GM12878 (cell line): ENCODE results near the gene TRAF3. TPM values are rescaled to one million over a fixed set of nuclear protein-coding genes. Genes with fewer than 3 reads are reported as not detected.

Experiments used
- ASH2L ChIP-seq: fragments of 300-600, 200-600 bp; sonication (generic); IDR thresholded peaks from 2 replicates; pipeline ENCODE4 v1.6.1; 2017; ENCODE audit warnings: low read depth, mild to moderate bottlenecking, borderline replicate concordance
- CBFB ChIP-seq: IDR thresholded peaks from 2 replicates; pipeline ENCODE4 v1.6.1; 2016; ENCODE audit warnings: antibody characterized with exemption, low read depth
- CREM ChIP-seq: IDR thresholded peaks from 2 replicates; pipeline ENCODE4 v1.6.1; 2014; ENCODE audit warnings: antibody characterized with exemption, low read depth
- EGR1 ChIP-seq, 2 experiments: IDR thresholded peaks; 1 replicate in 1 of 2; 2 replicates in 1 of 2; pipeline ENCODE4 v1.6.1; 2011 to 2012; ENCODE audit warnings: low read depth in 2 of 2, low read length in 2 of 2, borderline replicate concordance in 1 of 2, mild to moderate bottlenecking in 1 of 2, moderate library complexity in 1 of 2
- FOXM1 ChIP-seq: IDR thresholded peaks from 2 replicates; pipeline ENCODE4 v1.6.1; 2012; ENCODE audit warnings: low read depth, mild to moderate bottlenecking, inconsistent platforms, low read length, moderate library complexity
- GATAD2B ChIP-seq: fragments of 450-650 bp; conservative IDR thresholded peaks from 2 replicates; pipeline ENCODE4 v1.6.1; 2017; ENCODE audit warnings: low read depth, mild to moderate bottlenecking, moderate library complexity
- IKZF2 ChIP-seq, 2 experiments: fragments of 450-650 bp; IDR thresholded peaks; 2 replicates each; pipeline ENCODE4 v1.6.1; 2017; ENCODE audit warnings: mild to moderate bottlenecking in 2 of 2, moderate library complexity in 2 of 2
- IRF5 ChIP-seq: fragments of 450-650 bp; IDR thresholded peaks from 2 replicates; pipeline ENCODE4 v1.6.1; 2017; ENCODE audit warnings: borderline replicate concordance
- JUND ChIP-seq: IDR thresholded peaks from 2 replicates; pipeline ENCODE4 v1.6.1; 2012; ENCODE audit warnings: low read depth, mild to moderate bottlenecking, low read length, improper control_type of control experiment, moderate library complexity
- KAT2A ChIP-seq: conservative IDR thresholded peaks from 2 replicates; pipeline ENCODE4 v1.6.1; 2011; ENCODE audit warnings: low read depth, low read length; ENCODE audit not compliant: control insufficient read depth
- LARP7 ChIP-seq: fragments of 450-650 bp; IDR thresholded peaks from 2 replicates; pipeline ENCODE4 v1.6.1; 2017; ENCODE audit warnings: mild to moderate bottlenecking
- NR2F1 ChIP-seq: fragments of 450-650 bp; conservative IDR thresholded peaks from 2 replicates; pipeline ENCODE4 v1.6.1; 2017; ENCODE audit warnings: mild to moderate bottlenecking
- PBX3 ChIP-seq: IDR thresholded peaks from 2 replicates; pipeline ENCODE4 v1.6.1; 2011; ENCODE audit warnings: mild to moderate bottlenecking, low read depth, low read length, moderate library complexity; ENCODE audit not compliant: insufficient replicate concordance
- POU2F2 ChIP-seq: IDR thresholded peaks from 3 replicates; pipeline ENCODE4 v1.6.1; 2011; ENCODE audit warnings: low read depth, mild to moderate bottlenecking, low read length, borderline replicate concordance
- RAD21 ChIP-seq: IDR thresholded peaks from 2 replicates; pipeline ENCODE4 v1.6.1; 2011; ENCODE audit warnings: mild to moderate bottlenecking, low read depth, low read length, moderate library complexity; ENCODE audit not compliant: insufficient read depth
- REST ChIP-seq: IDR thresholded peaks from 2 replicates; pipeline ENCODE4 v1.6.1; 2012; ENCODE audit warnings: mild to moderate bottlenecking, low read depth, low read length
- SMC3 ChIP-seq: IDR thresholded peaks from 2 replicates; pipeline ENCODE4 v1.6.1; 2011; ENCODE audit warnings: low read length, improper control_type of control experiment, borderline replicate concordance
- SRF ChIP-seq, 2 experiments: IDR thresholded peaks; 2 replicates each; pipeline ENCODE4 v1.6.1; 2011; ENCODE audit warnings: low read depth in 2 of 2, low read length in 2 of 2, mild to moderate bottlenecking in 1 of 2, moderate library complexity in 1 of 2
- TARDBP ChIP-seq: IDR thresholded peaks from 2 replicates; pipeline ENCODE4 v1.6.1; 2016; ENCODE audit warnings: borderline replicate concordance
- TCF3 ChIP-seq: IDR thresholded peaks from 2 replicates; pipeline ENCODE4 v1.6.1; 2012; ENCODE audit warnings: low read depth, mild to moderate bottlenecking, low read length, borderline replicate concordance; ENCODE audit not compliant: insufficient read depth
- ZBTB4 ChIP-seq: fragments of 450-650 bp; formaldehyde crosslinking; IDR thresholded peaks from 2 replicates; pipeline ENCODE4 v1.4.0; 2022; ENCODE audit warnings: mild to moderate bottlenecking, moderate library complexity
- ZNF384 ChIP-seq: IDR thresholded peaks from 2 replicates; pipeline ENCODE4 v1.6.1; 2012; ENCODE audit warnings: low read depth, mild to moderate bottlenecking, low read length, improper control_type of control experiment, borderline replicate concordance
- polyA plus RNA-seq, 11 experiments: library from polyadenylated mRNA; depleted of rRNA in 4 of 11; unstranded in 6 of 11; stranded (reverse) in 5 of 11; fragments of >200 nt; fragmentation: Nextera tagmentation in 4 of 11; fragmentation: Illumina TruSeq in 1 of 11; extraction: Ambion mirVana in 4 of 11; extraction: Trizol in 1 of 11; gene quantifications; 1 replicate in 1 of 11; 2 replicates in 10 of 11; pipeline versions ENCODE4 v1.2.1 to v1.2.3, GENCODE V29; 2011 to 2016; ENCODE audit warnings: inconsistent platforms in 2 of 11, missing spikeins in 2 of 11, low read depth in 1 of 11
- total RNA-seq, 4 experiments: library from RNA; depleted of rRNA in 3 of 4; stranded (reverse); fragments of >200 nt in 3 of 4; fragmentation: Illumina TruSeq in 1 of 4; extraction: Trizol in 1 of 4; gene quantifications; 2 replicates each; pipeline versions ENCODE4 v1.2.1 to v1.2.3, GENCODE V29; 2013 to 2021

TRAF3 gene
- total and polyA plus RNA-seq, 10 of the 15 experiments (the other 5 are each of a cell fraction or from before 2014, with no cell fraction given), result 3.0 to 70.1 (median 36.5) TPM

GRCh38 chr14:102777711-102778337, 575 bp downstream of the TRAF3 start (continued):
- no peak for TF ChIP-seq ZBTB4 (CRISPR knock-in tag)
- TF ChIP-seq PBX3, result no peak
- TF ChIP-seq LARP7, result peak; percentile 88; the same call in 1 of the 2 replicates
- no peak for TF ChIP-seq SRF (IDR thresholded peaks at IDR 0.05; ENCODE audit: low read depth in 2 of 2, low read length in 2 of 2)
- no peak for TF ChIP-seq IRF5
- TF ChIP-seq KAT2A, result no peak
- no peak for TF ChIP-seq RAD21
- no peak for TF ChIP-seq IKZF2 (IDR thresholded peaks at IDR 0.05)
- TF ChIP-seq EGR1 (IDR thresholded peaks at IDR 0.05; ENCODE audit: borderline replicate concordance in 1 of 2, low read depth in 2 of 2, low read length in 2 of 2), result no peak
- TF ChIP-seq ASH2L, result no peak
- TF ChIP-seq GATAD2B, result peak; percentile 64
- no peak for TF ChIP-seq ZNF384
- TF ChIP-seq TCF3, result no peak
- no peak for TF ChIP-seq FOXM1
- no peak for TF ChIP-seq JUND
- TF ChIP-seq NR2F1, result 0 out of 2 replicates have a peak, but pooled peaks have one; percentile 22
- no peak for TF ChIP-seq SMC3
- no peak for TF ChIP-seq TARDBP
- TF ChIP-seq CREM, result no peak
- TF ChIP-seq POU2F2, result no peak
- no peak for TF ChIP-seq REST
- no peak for TF ChIP-seq CBFB
